Naive thymus-derived CD4-positive, alpha-beta T cell (primary cell): ENCODE results near the gene OR8B3. TPM values are rescaled to one million over a fixed set of nuclear protein-coding genes. Genes with fewer than 3 reads are reported as not detected.
"Not testable (repeated sequence)": the region's sequence is repeated elsewhere in the genome, so short reads cannot be mapped to it uniquely, and the experiment has no call there.

Experiments used
- ATAC-seq: fragments of 150-1000 bp; cut with Tn5 transposase; 2 replicates; pipeline ENCODE4 v1.10.0; 2021; ENCODE audit warnings: mild to moderate bottlenecking, moderate library complexity
- CTCF ChIA-PET: fragments of 350-600 bp; sonication (Branson Sonifier 250); formaldehyde crosslinking; loops from one replicate; lab custom pipeline; 2021; ENCODE audit warnings: antibody characterized with exemption; lab: Charles Lee
- POLR2A ChIA-PET: fragments of 350-600 bp; sonication (Branson Sonifier 250); formaldehyde crosslinking; loops from one replicate; lab custom pipeline; 2021; ENCODE audit warnings: antibody characterized with exemption, inconsistent platforms; lab: Charles Lee
- DNase-seq, 9 donors: peaks; one replicate each; pipeline versions ENCODE4 v3.0.0 to v3.0.0-alpha.2; 2020 to 2022; ENCODE audit warnings: mixed read lengths in 1 of 9
- H3K27ac ChIP-seq: one replicate; pipeline ENCODE4 v1.7.0; 2013; ENCODE audit warnings: mild to moderate bottlenecking, low read depth, low read length, moderate library complexity
- H3K27me3 ChIP-seq, 2 donors: one replicate each; pipeline ENCODE4 v1.7.0; 2013; ENCODE audit warnings: low read length in 2 of 2, mild to moderate bottlenecking in 2 of 2, moderate library complexity in 2 of 2; ENCODE audit not compliant: control insufficient read depth in 2 of 2, insufficient read depth in 2 of 2
- H3K36me3 ChIP-seq, 3 experiments: 1 replicate in 2 of 3; 2 replicates in 1 of 3; pipeline ENCODE4 v1.7.0; 2013; ENCODE audit warnings: low read length in 3 of 3, mild to moderate bottlenecking in 3 of 3, moderate library complexity in 1 of 3; ENCODE audit not compliant: insufficient read depth in 3 of 3, control insufficient read depth in 2 of 3
- H3K4me1 ChIP-seq, 2 donors: one replicate each; pipeline ENCODE4 v1.7.0; 2013; ENCODE audit warnings: low read length in 2 of 2, mild to moderate bottlenecking in 2 of 2, moderate library complexity in 1 of 2; ENCODE audit not compliant: control insufficient read depth in 2 of 2, insufficient read depth in 2 of 2
- H3K4me3 ChIP-seq: 2 replicates; pipeline ENCODE4 v1.7.0; 2013; ENCODE audit warnings: mild to moderate bottlenecking, low read length
- H3K9me3 ChIP-seq, 3 experiments: 1 replicate in 2 of 3; 2 replicates in 1 of 3; pipeline ENCODE4 v1.7.0; 2013; ENCODE audit warnings: low read length in 3 of 3; ENCODE audit not compliant: control insufficient read depth in 2 of 3
- H3K27ac Mint-ChIP-seq, 9 donors: one replicate each; pipeline ENCODE4 v1.8.0; 2020 to 2022; ENCODE audit warnings: mixed read lengths in 9 of 9, mild to moderate bottlenecking in 8 of 9, moderate library complexity in 5 of 9, inconsistent platforms in 2 of 9
- H3K27me3 Mint-ChIP-seq, 5 donors: one replicate each; pipeline ENCODE4 v1.8.0; 2021 to 2022; ENCODE audit warnings: mixed read lengths in 5 of 5, mild to moderate bottlenecking in 1 of 5
- H3K36me3 Mint-ChIP-seq, 5 donors: one replicate each; pipeline ENCODE4 v1.8.0; 2020 to 2022; ENCODE audit warnings: mixed read lengths in 5 of 5, mild to moderate bottlenecking in 3 of 5, inconsistent platforms in 1 of 5
- H3K4me1 Mint-ChIP-seq, 7 donors: one replicate each; pipeline ENCODE4 v1.8.0; 2020 to 2022; ENCODE audit warnings: mixed read lengths in 7 of 7, mild to moderate bottlenecking in 3 of 7, inconsistent platforms in 1 of 7
- H3K4me3 Mint-ChIP-seq, 10 donors: one replicate each; pipeline ENCODE4 v1.8.0; 2020 to 2022; ENCODE audit warnings: mild to moderate bottlenecking in 10 of 10, mixed read lengths in 10 of 10, moderate library complexity in 6 of 10, inconsistent platforms in 2 of 10
- H3K9me3 Mint-ChIP-seq, 11 donors: one replicate each; pipeline ENCODE4 v1.8.0; 2020 to 2022; ENCODE audit warnings: mixed read lengths in 11 of 11, mild to moderate bottlenecking in 4 of 11, inconsistent platforms in 1 of 11, moderate library complexity in 1 of 11
- intact Hi-C, 2 donors: fragments of 100-400 bp; cut with micrococcal nuclease; formaldehyde crosslinking; loops; one replicate each; pipeline ENCODE4 v1.15.1; 2023
- polyA plus RNA-seq, 2 donors: library from polyadenylated mRNA; unstranded; fragments of 300-500 nt; fragmentation: Illumina TruSeq; gene quantifications; one replicate each; pipeline ENCODE4 v1.2.3, GENCODE V29; 2021
- total RNA-seq, 6 experiments: library from RNA in 5 of 6; stranded (reverse) in 5 of 6; gene quantifications; 1 replicate in 5 of 6; 2 replicates in 1 of 6; pipeline ENCODE4 v1.2.3 and lab custom pipeline; 2021 to 2026

The OR8B3 gene
- total and polyA plus RNA-seq, 7 experiments from 2014 or later: not detected

DNA sequence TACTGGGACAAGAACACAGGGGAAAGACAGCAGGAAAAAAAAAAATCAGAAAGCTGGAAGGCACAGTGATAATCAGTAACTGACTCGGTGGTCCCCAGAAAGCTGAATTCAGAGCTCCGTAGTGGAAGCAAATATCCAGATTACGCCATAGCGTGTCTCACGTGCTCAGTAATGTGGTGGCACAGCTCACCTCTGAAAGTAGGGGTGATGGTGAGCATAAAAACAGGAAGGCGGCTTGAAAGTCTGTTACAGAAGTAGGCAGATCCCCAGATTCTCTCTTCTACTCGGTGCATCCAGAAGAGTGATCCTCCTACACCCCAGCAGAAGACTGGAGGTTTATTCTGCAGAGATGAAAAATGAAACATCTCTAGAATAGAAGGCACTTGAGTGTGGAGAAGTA lies 11.1 kb upstream of the OR8B3 start:
- Mint-ChIP-seq H3K4me3 (no peak overlapping the region), H3K36me3 (no peaks in the 10 kb centered on the region), H3K4me1 (peaks cover 0 to 2% (median 0%) of the 10 kb centered on the region in 7 donors), H3K9me3 (no peaks in the 10 kb centered on the region), H3K27ac (no peak overlapping the region), H3K27me3 (peaks cover 13 to 38% (median 23%) of the 10 kb centered on the region in 5 donors)
- CTCF ChIA-PET: no interaction called here
- Histone ChIP-seq H3K9me3 (no peaks in the 10 kb centered on the region), H3K27ac (no peak overlapping the region), H3K4me1 (no peaks in the 10 kb centered on the region), H3K27me3 (peaks cover 0 to 3% of the 10 kb centered on the region in 2 donors), H3K4me3 (no peak overlapping the region), H3K36me3 (no peaks in the 10 kb centered on the region)
- no peak for ATAC-seq
- POLR2A ChIA-PET: no interaction called here
- DNase-seq: no peak
- intact Hi-C loops: no loop called here

DNA sequence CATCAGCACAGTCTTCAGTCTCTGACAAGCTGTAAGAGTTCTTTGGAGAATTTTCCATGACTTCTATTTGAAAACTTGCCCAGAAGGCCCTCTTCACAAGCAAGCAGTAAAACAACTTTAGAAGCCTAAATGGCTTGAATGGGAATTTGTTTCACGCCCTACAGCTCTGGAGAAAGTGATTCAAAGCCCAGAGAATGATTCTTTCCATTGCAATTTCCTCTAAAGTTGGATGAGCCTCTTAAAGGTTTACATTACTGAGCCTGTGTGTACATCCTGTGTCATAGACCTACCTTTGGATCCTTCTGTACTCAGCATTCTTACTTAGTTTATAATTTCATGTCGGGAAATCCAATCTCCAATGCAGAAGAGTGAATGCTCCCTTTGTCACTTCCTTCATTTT lies 6.8 kb upstream of the OR8B3 start:
- no peak overlapping the region for H3K27ac ChIP-seq
- no peaks in the 10 kb centered on the region for H3K36me3 Mint-ChIP-seq
- peaks cover 13 to 29% (median 17%) of the 10 kb centered on the region in 5 donors for H3K27me3 Mint-ChIP-seq
- H3K27me3 ChIP-seq: peaks cover 0 to 3% of the 10 kb centered on the region in 2 donors
- H3K36me3 ChIP-seq: no peaks in the 10 kb centered on the region
- ChIA-PET POLR2A (no interaction called here), CTCF (interaction anchor here (0.6 kb wide), 1 partner anchor 33 kb away, joined by 3 read pairs; no protein-coding TSS in a partner anchor)
- no peaks in the 10 kb centered on the region for H3K4me1 ChIP-seq
- DNase-seq (no peak), ATAC-seq (no peak)
- H3K9me3 Mint-ChIP-seq: peaks cover 0 to 6% (median 0%) of the 10 kb centered on the region in 11 donors
- peaks cover 0 to 2% (median 0%) of the 10 kb centered on the region in 7 donors for H3K4me1 Mint-ChIP-seq
- no peaks in the 10 kb centered on the region for H3K9me3 ChIP-seq
- H3K27ac Mint-ChIP-seq: no peak overlapping the region
- no peak overlapping the region for H3K4me3 Mint-ChIP-seq
- H3K4me3 ChIP-seq: no peak overlapping the region
- intact Hi-C loops: no loop called here

- H3K4me3 ChIP-seq, POLR2A ChIA-PET, H3K36me3 ChIP-seq, H3K9me3 Mint-ChIP-seq, H3K4me3 Mint-ChIP-seq, H3K27ac Mint-ChIP-seq, H3K4me1 ChIP-seq, H3K4me1 Mint-ChIP-seq, H3K27ac ChIP-seq, ATAC-seq, H3K36me3 Mint-ChIP-seq, CTCF ChIA-PET, H3K9me3 ChIP-seq, DNase-seq, H3K27me3 ChIP-seq: not testable (repeated sequence)
- intact Hi-C loops: loop anchor here in 1 of 2 donors (5.0 kb wide), 1 partner anchor 331 kb away; no protein-coding TSS in a partner anchor
- peaks cover 7 to 15% (median 9%) of the 10 kb centered on the region in 5 donors for H3K27me3 Mint-ChIP-seq
Observed at GRCh38 chr11:124403186-124403585, 4.4 kb upstream of the OR8B3 start.

DNA sequence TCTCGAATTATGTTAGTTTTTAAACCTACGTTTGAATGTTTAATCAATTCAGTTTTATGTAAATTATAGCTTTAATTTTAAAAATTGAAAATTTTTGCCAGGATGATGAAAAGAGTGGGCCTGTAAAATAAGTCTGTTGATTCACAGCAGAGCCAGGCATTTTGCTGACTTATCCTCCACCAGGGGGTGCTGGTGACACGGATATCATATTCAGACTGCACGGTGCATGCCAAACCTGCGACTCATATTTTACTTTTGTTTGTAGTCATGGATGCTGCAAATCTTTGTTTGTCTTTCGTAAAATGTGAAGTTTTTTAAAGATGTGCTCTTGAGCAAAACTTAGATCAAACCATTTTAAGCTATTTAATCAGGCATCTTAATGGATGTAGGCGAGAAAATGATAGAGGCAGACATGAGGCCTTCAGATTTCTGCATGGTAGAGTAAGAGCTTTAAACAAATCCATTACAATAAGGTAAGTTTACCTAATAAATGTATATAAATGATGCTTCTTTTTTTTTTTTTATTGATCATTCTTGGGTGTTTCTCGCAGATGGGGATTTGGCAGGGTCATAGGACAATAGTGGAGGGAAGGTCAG lies 3.6 kb upstream of the OR8B3 start:
- intact Hi-C loops: loop anchor here in 1 of 2 donors (5.0 kb wide), 1 partner anchor 330 kb away; no protein-coding TSS in a partner anchor
- Mint-ChIP-seq H3K4me3 (no peak overlapping the region), H3K27ac (peak overlapping the region in 1 of 9 donors; percentile 68), H3K9me3 (peaks cover 0 to 6% (median 0%) of the 10 kb centered on the region in 11 donors), H3K4me1 (peaks cover 0 to 2% (median 0%) of the 10 kb centered on the region in 7 donors), H3K36me3 (no peaks in the 10 kb centered on the region), H3K27me3 (peaks cover 5 to 11% (median 6%) of the 10 kb centered on the region in 5 donors)
- POLR2A ChIA-PET: no interaction called here
- CTCF ChIA-PET: interaction anchor here (0.6 kb wide), 1 partner anchor 30 kb away, joined by 3 read pairs; no protein-coding TSS in a partner anchor
- no peak overlapping the region for H3K27ac ChIP-seq
- ATAC-seq: peak; percentile 63
- no peak overlapping the region for H3K4me3 ChIP-seq
- H3K4me1 ChIP-seq: no peaks in the 10 kb centered on the region
- no peaks in the 10 kb centered on the region for H3K9me3 ChIP-seq
- H3K36me3 ChIP-seq: no peaks in the 10 kb centered on the region
- DNase-seq: peak in 5 of 9 donors; percentile 2 to 47 (median 14)
- H3K27me3 ChIP-seq: peaks cover 0 to 2% of the 10 kb centered on the region in 2 donors

DNA sequence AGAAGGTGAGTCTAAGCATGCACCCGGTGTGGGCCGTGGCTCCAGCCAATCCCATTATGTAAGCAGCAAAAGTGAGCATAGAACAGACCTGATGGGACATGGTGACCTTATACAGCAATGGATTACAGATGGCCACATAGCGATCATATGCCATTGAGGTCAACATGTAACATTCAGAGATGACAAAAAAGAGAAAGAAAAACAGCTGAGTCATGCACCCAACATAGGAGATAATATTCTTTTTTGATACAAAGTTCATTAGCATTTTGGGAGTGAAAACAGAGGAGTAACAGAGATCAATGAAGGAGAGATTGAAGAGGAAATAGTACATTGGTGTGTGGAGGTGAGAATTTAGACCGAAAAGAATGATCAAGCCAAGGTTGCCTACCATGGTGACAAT lies 2.0 kb downstream of the OR8B3 start:
- POLR2A ChIA-PET, H3K36me3 ChIP-seq, H3K4me3 ChIP-seq, DNase-seq, H3K9me3 Mint-ChIP-seq, intact Hi-C loops, ATAC-seq, H3K36me3 Mint-ChIP-seq, H3K27me3 ChIP-seq, H3K27me3 Mint-ChIP-seq, H3K27ac ChIP-seq, H3K4me1 Mint-ChIP-seq, CTCF ChIA-PET, H3K4me3 Mint-ChIP-seq, H3K4me1 ChIP-seq, H3K27ac Mint-ChIP-seq, H3K9me3 ChIP-seq: not testable (repeated sequence)

GRCh38 chr11:124394408-124394807 lies 4.4 kb downstream of the OR8B3 start:
- Mint-ChIP-seq H3K4me1 (no peaks in the 10 kb centered on the region), H3K9me3 (peaks cover 0 to 4% (median 0%) of the 10 kb centered on the region in 11 donors), H3K27me3 (peaks cover 3 to 15% (median 10%) of the 10 kb centered on the region in 5 donors), H3K27ac (no peak overlapping the region), H3K4me3 (no peak overlapping the region), H3K36me3 (peaks cover 0 to 6% (median 0%) of the 10 kb centered on the region in 5 donors)
- no peaks in the 10 kb centered on the region for H3K4me1 ChIP-seq
- ATAC-seq (no peak), DNase-seq (no peak)
- no peaks in the 10 kb centered on the region for H3K9me3 ChIP-seq
- no peaks in the 10 kb centered on the region for H3K36me3 ChIP-seq
- H3K27me3 ChIP-seq: peaks cover 0 to 6% of the 10 kb centered on the region in 2 donors
- intact Hi-C loops: no loop called here
- no peak overlapping the region for H3K4me3 ChIP-seq
- CTCF ChIA-PET: no interaction called here
- POLR2A ChIA-PET: no interaction called here
- H3K27ac ChIP-seq: no peak overlapping the region

- Histone ChIP-seq H3K36me3 (no peaks in the 10 kb centered on the region), H3K27me3 (peaks cover 0 to 4% of the 10 kb centered on the region in 2 donors), H3K27ac (no peak within 1 kb of the TSS), H3K9me3 (no peaks in the 10 kb centered on the region), H3K4me1 (no peaks in the 10 kb centered on the region), H3K4me3 (no peak within 1 kb of the TSS)
- DNase-seq (no peak), ATAC-seq (no peak)
- CTCF ChIA-PET: no interaction called here
- peaks cover 0 to 7% (median 5%) of the 10 kb centered on the region in 5 donors for H3K27me3 Mint-ChIP-seq
- peaks cover 0 to 5% (median 0%) of the 10 kb centered on the region in 11 donors for H3K9me3 Mint-ChIP-seq
- no peaks in the 10 kb centered on the region for H3K36me3 Mint-ChIP-seq
- POLR2A ChIA-PET: no interaction called here
- H3K4me1 Mint-ChIP-seq: no peaks in the 10 kb centered on the region
- H3K27ac Mint-ChIP-seq: no peak within 1 kb of the TSS
- intact Hi-C loops: no loop called here
- no peak within 1 kb of the TSS for H3K4me3 Mint-ChIP-seq
Observed at GRCh38 chr11:124384399-124384798, 14.4 kb downstream of the OR8B3 start, which contains the start of gene OR8B2. Gene OR8B2 (minus strand): TSS chr11:124384499. CDS start chr11:124383343, 1,156 bp downstream.
